ENCODE data around the gene GRAMD1B.

Gene GRAMD1B

GRCh38 chr11:123588117-123588863, 158.2 kb downstream of the GRAMD1B start:
- no peak for DNase-seq (ENCODE audit: low read depth)

GRCh38 chr11:123588864-123589262, 158.8 kb downstream of the GRAMD1B start:
- DNase-seq (ENCODE audit: low read depth), result no peak

GRCh38 chr11:123590296-123590912, 160.3 kb downstream of the GRAMD1B start:
- no peak for DNase-seq (ENCODE audit: low read depth)

- no peak for DNase-seq (ENCODE audit: low read depth)
These were observed 163.5 kb downstream of the GRAMD1B start for GRCh38 chr11:123593570-123593969.

- no peak for DNase-seq (ENCODE audit: low read depth)
These were observed 164.3 kb downstream of the GRAMD1B start for GRCh38 chr11:123594188-123594901.

- no peak for DNase-seq (ENCODE audit: low read depth)
These were observed 164.9 kb downstream of the GRAMD1B start for GRCh38 chr11:123594921-123595320.

GRCh38 chr11:123597859-123598258, 167.8 kb downstream of the GRAMD1B start:
- no peak for DNase-seq (ENCODE audit: low read depth)

GRCh38 chr11:123601136-123601535, 171.1 kb downstream of the GRAMD1B start:
- DNase-seq (ENCODE audit: low read depth), result no peak

GRCh38 chr11:123601743-123602142, 171.7 kb downstream of the GRAMD1B start:
- DNase-seq (ENCODE audit: low read depth), result no peak

- no peak for DNase-seq (ENCODE audit: low read depth)
These were observed 173.6 kb downstream of the GRAMD1B start for GRCh38 chr11:123603666-123604065.

GRCh38 chr11:123607781-123608180, 177.7 kb downstream of the GRAMD1B start:
- DNase-seq (ENCODE audit: low read depth), result no peak

GRCh38 chr11:123608371-123608770, 178.3 kb downstream of the GRAMD1B start:
- no peak for DNase-seq (ENCODE audit: low read depth)

- no peak for DNase-seq (ENCODE audit: low read depth)
These were observed 178.9 kb downstream of the GRAMD1B start for GRCh38 chr11:123608945-123609344.

GRCh38 chr11:123611698-123612097, 181.6 kb downstream of the GRAMD1B start:
- no peak for DNase-seq (ENCODE audit: low read depth)

- no peak for DNase-seq (ENCODE audit: low read depth)
These were observed 186.6 kb downstream of the GRAMD1B start for GRCh38 chr11:123616505-123617198.

GRCh38 chr11:123622576-123622975, 192.5 kb downstream of the GRAMD1B start:
- DNase-seq (ENCODE audit: low read depth), result no peak

- no peak for DNase-seq (ENCODE audit: low read depth)
These were observed 194.9 kb downstream of the GRAMD1B start for GRCh38 chr11:123624974-123625373.

- DNase-seq (ENCODE audit: low read depth), result no peak
These were observed 199.0 kb downstream of the GRAMD1B start for GRCh38 chr11:123628936-123629683.

- DNase-seq (ENCODE audit: low read depth), result no peak
These were observed 200.1 kb downstream of the GRAMD1B start for GRCh38 chr11:123630126-123630608.

GRCh38 chr11:123640029-123640428, 210.0 kb downstream of the GRAMD1B start:
- no peak for DNase-seq (ENCODE audit: low read depth)

- DNase-seq (ENCODE audit: low read depth), result peak; percentile 12
These were observed 210.8 kb downstream of the GRAMD1B start for GRCh38 chr11:123640677-123641494.

All from stimulated activated CD4-positive, alpha-beta T cell treated with anti-CD3 and anti-CD28 coated beads, Interleukin-2, amount 100 ng/mL, for 4 hours (primary cell).